Testis (tissue), 3 donors: ENCODE data around the gene GGT5. TPM values are rescaled to one million over a fixed set of nuclear protein-coding genes. Genes with fewer than 3 reads are reported as not detected.

Experiments used
- DNase-seq: peaks from one replicate; pipeline ENCODE4 v3.0.0-alpha.2; 2019
- H3K27ac ChIP-seq, 2 donors: fragments of 200-600 bp; sonication (generic); one replicate each; pipeline ENCODE4 v1.5.1; 2019
- H3K27me3 ChIP-seq: fragments of 200-600 bp; sonication (generic); one replicate; pipeline ENCODE4 v1.5.1; 2019
- H3K36me3 ChIP-seq: fragments of 200-600 bp; sonication (generic); one replicate; pipeline ENCODE4 v1.5.1; 2017; ENCODE audit warnings: low read depth; ENCODE audit errors: missing control alignments
- H3K4me1 ChIP-seq: fragments of 200-600 bp; sonication (generic); one replicate; pipeline ENCODE4 v1.5.1; 2019
- H3K4me3 ChIP-seq, 2 donors: fragments of 200-600 bp; sonication (generic); one replicate each; pipeline ENCODE4 v1.5.1; 2017 to 2019
- H3K9me3 ChIP-seq: fragments of 200-600 bp; sonication (generic); one replicate; pipeline ENCODE4 v1.5.1; 2017
- POLR2A ChIP-seq: fragments of 450-650 bp; IDR thresholded peaks from one replicate; pipeline ENCODE4 v1.6.1; 2017; ENCODE audit warnings: antibody characterized with exemption, mild to moderate bottlenecking, moderate library complexity
- WGBS, 2 donors: methylation state at CpG; one replicate each; pipeline ENCODE4 v1.1.5; 2018; 5-methylcytosine and 5-hydroxymethylcytosine counted together
- intact Hi-C: fragments of 100-400 bp; cut with DNase I; formaldehyde crosslinking; loops from one replicate; pipeline ENCODE4 v1.15.1; 2023; ENCODE audit warnings: low total_unique reads
- polyA plus RNA-seq: library from polyadenylated mRNA; stranded (reverse); fragments of 350-450 nt; fragmentation: Illumina TruSeq; extraction: RNeasy Lipid Tissue Mini Kit (QIAGEN cat#74804); gene quantifications from one replicate; pipeline ENCODE4 v1.2.3, GENCODE V29; 2014; ENCODE audit warnings: low read depth, low replicate concordance; ENCODE audit not compliant: insufficient read depth
- total RNA-seq, 2 donors: library from RNA; depleted of rRNA; stranded (reverse); fragments of >200 nt; gene quantifications; one replicate each; pipeline ENCODE4 v1.2.3, GENCODE V29; 2016
- TF ChIP-seq, protein P1 (sequence below), 3 experiments: fragments of 450-650 bp in 2 of 3; fragments of 200-600 bp in 1 of 3; sonication (generic) in 1 of 3; IDR thresholded peaks; one replicate each; pipeline ENCODE4 v1.5.1; 2016 to 2019; ENCODE audit warnings: antibody characterized with exemption in 3 of 3, mild to moderate bottlenecking in 2 of 3, moderate library complexity in 1 of 3

GGT5 gene
- total and polyA plus RNA-seq, 3 donors from 2014 or later: 15.0 to 27.1 (median 22.9) TPM

DNA sequence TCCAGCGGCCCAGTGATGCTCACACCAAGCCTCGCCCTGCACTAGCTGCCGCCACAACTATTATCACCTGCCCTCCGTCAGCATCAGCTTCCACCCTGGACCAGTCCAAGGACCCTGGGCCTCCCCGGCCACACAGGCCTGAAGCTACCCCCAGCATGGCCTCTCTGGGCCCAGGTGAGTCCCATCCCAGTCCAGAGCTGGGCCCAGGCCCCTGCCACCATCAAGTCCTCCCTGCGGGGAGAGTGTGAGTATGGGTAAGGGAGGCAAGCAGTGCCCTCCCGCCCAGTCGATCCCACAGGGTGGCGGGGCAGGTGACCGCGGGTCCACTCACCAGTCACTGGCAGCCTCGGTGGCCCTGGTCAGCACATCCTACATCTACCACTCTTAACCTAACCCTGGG, 73.1 kb downstream of the GGT5 start:
- 94 to 97% methylated on average over 7 to 12 of the region's 12 CpGs for WGBS, 2 donors
- no peaks in the 10 kb centered on the region for H3K27me3 ChIP-seq
- no peak overlapping the region for H3K4me3 ChIP-seq
- H3K36me3 ChIP-seq: no peaks in the 10 kb centered on the region
- peaks cover 8% of the 10 kb centered on the region for H3K4me1 ChIP-seq
- TF ChIP-seq POLR2A: no peak
- TF ChIP-seq, protein P1, sequence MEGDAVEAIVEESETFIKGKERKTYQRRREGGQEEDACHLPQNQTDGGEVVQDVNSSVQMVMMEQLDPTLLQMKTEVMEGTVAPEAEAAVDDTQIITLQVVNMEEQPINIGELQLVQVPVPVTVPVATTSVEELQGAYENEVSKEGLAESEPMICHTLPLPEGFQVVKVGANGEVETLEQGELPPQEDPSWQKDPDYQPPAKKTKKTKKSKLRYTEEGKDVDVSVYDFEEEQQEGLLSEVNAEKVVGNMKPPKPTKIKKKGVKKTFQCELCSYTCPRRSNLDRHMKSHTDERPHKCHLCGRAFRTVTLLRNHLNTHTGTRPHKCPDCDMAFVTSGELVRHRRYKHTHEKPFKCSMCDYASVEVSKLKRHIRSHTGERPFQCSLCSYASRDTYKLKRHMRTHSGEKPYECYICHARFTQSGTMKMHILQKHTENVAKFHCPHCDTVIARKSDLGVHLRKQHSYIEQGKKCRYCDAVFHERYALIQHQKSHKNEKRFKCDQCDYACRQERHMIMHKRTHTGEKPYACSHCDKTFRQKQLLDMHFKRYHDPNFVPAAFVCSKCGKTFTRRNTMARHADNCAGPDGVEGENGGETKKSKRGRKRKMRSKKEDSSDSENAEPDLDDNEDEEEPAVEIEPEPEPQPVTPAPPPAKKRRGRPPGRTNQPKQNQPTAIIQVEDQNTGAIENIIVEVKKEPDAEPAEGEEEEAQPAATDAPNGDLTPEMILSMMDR (IDR thresholded peaks at IDR 0.05): no peak
- no peak for DNase-seq
- no peaks in the 10 kb centered on the region for H3K9me3 ChIP-seq
- intact Hi-C loops: no loop called here
- no peak overlapping the region for H3K27ac ChIP-seq

DNA sequence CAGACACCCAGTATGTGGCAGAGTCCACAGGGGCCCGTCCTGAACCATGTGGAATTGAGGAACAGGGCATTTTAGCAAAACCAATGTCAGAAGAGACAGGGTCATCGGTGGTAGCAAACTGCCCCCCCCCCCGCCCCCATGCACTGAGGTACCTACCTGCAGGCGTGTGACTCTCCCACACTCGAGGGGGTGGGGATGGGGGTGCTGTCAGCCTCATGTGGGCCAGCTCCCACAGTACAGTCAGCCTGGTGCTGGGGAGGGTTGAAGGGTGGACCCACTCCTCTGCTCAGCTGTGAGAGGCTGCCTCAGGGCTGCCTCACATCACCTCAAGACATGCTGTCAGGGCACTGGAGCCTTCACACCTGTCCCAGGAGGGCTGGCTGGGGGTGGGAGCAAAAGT, 74.2 kb downstream of the GGT5 start:
- DNase-seq: no peak
- 89% methylated on average over 3 of the region's 5 CpGs; no CpG with 5 or more reads in 1 of the 2 donors for WGBS, 2 donors
- Histone ChIP-seq H3K36me3 (no peaks in the 10 kb centered on the region), H3K27ac (no peak overlapping the region), H3K4me3 (no peak overlapping the region), H3K27me3 (no peaks in the 10 kb centered on the region), H3K4me1 (peaks cover 8% of the 10 kb centered on the region), H3K9me3 (no peaks in the 10 kb centered on the region)
- intact Hi-C loops: no loop called here
- TF ChIP-seq, protein P1 (IDR thresholded peaks at IDR 0.05): no peak
- no peak for TF ChIP-seq POLR2A

DNA sequence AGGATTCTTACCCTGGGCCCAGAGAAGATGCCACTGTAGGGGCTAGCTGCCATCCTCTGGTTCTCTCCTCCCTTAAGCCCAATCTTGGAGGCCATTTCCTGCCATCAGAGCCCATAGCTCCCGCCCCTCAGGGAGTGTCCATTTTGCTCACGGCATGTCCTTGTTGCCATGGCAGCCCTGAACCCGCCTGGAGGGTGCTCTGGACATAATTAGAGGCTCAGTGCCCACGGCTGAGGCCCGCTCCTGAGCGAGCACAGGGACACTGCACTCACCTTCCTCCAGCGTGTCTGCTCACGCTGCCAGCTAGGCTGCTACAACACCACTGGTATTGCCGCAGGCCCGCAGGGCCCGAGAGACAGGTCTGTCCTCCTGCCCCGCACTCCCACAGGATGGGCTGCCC, 74.7 kb downstream of the GGT5 start:
- Histone ChIP-seq H3K27me3 (no peaks in the 10 kb centered on the region), H3K36me3 (no peaks in the 10 kb centered on the region), H3K9me3 (no peaks in the 10 kb centered on the region), H3K4me1 (peaks cover 8% of the 10 kb centered on the region), H3K27ac (no peak overlapping the region), H3K4me3 (no peak overlapping the region)
- no peak for DNase-seq
- intact Hi-C loops: no loop called here
- TF ChIP-seq POLR2A: no peak
- TF ChIP-seq, protein P1 (IDR thresholded peaks at IDR 0.05): no peak
- 80 to 89% methylated on average over 1 to 12 of the region's 12 CpGs for WGBS, 2 donors

Other genes starting within 250 kb of the GGT5 start
- gene GSTT4, start 239.6 kb downstream of the GGT5 start, total RNA-seq: 1 to 10 TPM; 3.0 to 7.6 TPM
- 22.8 TPM for gene GSTT4, start 239.6 kb downstream of the GGT5 start, polyA plus RNA-seq
- gene CABIN1, start 233.8 kb downstream of the GGT5 start, total RNA-seq: 100 to 1,000 TPM in 1 of 2 donors, 10 to 100 TPM in 1; 95.8 to 136 TPM
- 67.1 TPM for gene CABIN1, start 233.8 kb downstream of the GGT5 start, polyA plus RNA-seq
- 10 to 100 TPM in 1 of 2 donors, 1 to 10 TPM in 1; 5.7 to 11.9 TPM for gene SUSD2, start 63.6 kb downstream of the GGT5 start, total RNA-seq
- 5.3 TPM for gene SUSD2, start 63.6 kb downstream of the GGT5 start, polyA plus RNA-seq
- 10 to 100 TPM; 82.3 to 83.6 TPM for gene SPECC1L, start 25.7 kb upstream of the GGT5 start, total RNA-seq
- 70.0 TPM for gene SPECC1L, start 25.7 kb upstream of the GGT5 start, polyA plus RNA-seq
- gene ADORA2A, start 182.5 kb upstream of the GGT5 start, total RNA-seq: 1 to 10 TPM; 2.2 to 5.1 TPM
- gene ADORA2A, start 182.5 kb upstream of the GGT5 start, polyA plus RNA-seq: 2.5 TPM